Measurements from ENCODE around the gene FUT6. TPM values are rescaled to one million over a fixed set of nuclear protein-coding genes. Genes with fewer than 3 reads are reported as not detected.
A peak's percentile ranks its signal among the peaks of the same experiment; 100 is the strongest.
"Not testable (repeated sequence)": the region's sequence is repeated elsewhere in the genome, so short reads cannot be mapped to it uniquely, and the experiment has no call there.

Gene FUT6, protein sequence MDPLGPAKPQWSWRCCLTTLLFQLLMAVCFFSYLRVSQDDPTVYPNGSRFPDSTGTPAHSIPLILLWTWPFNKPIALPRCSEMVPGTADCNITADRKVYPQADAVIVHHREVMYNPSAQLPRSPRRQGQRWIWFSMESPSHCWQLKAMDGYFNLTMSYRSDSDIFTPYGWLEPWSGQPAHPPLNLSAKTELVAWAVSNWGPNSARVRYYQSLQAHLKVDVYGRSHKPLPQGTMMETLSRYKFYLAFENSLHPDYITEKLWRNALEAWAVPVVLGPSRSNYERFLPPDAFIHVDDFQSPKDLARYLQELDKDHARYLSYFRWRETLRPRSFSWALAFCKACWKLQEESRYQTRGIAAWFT
- total RNA-seq: 1 to 10 TPM in 1 of 3 donors, under 1 TPM in 1, not detected in 1; 0.73 to 4.3 TPM

DNA sequence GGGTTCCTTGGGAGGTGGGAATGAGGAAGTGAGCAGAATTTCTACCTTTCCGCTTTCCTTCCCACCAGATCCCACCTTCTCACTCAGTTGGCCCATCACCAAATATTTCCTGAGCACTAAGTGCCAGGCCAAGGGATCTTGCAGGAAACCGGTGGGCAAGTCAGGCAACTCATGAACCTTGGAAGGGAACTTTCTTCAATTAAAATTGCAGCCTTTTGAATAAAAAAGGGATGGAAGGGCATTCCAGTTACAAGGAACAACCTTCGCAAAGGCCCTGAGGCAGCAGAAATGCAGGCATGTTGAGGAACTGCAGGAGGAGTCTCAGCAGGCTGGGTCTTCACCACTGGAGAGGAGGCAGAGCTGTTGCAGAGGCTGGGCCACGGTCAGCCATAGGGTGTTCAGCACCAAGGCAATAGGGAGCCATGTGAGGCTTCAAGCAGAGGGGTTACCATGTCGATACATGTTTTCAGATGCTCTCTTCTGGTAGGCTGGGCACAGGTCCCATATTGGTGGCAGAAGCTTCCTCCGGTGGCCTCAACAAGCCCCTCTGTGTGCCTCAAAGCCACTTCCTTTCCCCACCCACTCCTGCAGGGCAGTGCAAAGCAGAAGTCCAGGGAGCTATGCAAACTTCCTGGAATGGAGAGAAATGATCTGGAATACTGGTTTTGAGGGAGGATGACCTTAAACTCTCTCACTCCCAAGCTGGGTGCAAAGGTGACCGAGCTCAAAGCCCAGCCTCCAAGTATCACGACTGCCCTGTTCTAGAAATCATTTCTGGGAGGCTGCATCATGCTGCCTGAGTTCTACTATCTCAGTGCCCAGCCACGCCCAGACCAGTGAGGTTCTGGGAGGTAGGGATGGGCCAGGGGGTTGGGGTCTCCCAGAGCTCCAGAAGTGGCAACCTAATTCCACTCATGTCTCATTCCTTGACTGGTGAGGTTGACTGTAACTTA is at the start of gene FUT6:
TSS of gene FUT6 (minus strand) at position 638 of the 953 bp plus-strand sequence. CDS start 7,135 bp downstream, outside the sequence.
- no peaks in the 10 kb centered on the region for H3K4me1 ChIP-seq
- H3K36me3 ChIP-seq: no peaks in the 10 kb centered on the region
- TF ChIP-seq POLR2A (IDR thresholded peaks at IDR 0.05): no peak
- TF ChIP-seq, protein P1, sequence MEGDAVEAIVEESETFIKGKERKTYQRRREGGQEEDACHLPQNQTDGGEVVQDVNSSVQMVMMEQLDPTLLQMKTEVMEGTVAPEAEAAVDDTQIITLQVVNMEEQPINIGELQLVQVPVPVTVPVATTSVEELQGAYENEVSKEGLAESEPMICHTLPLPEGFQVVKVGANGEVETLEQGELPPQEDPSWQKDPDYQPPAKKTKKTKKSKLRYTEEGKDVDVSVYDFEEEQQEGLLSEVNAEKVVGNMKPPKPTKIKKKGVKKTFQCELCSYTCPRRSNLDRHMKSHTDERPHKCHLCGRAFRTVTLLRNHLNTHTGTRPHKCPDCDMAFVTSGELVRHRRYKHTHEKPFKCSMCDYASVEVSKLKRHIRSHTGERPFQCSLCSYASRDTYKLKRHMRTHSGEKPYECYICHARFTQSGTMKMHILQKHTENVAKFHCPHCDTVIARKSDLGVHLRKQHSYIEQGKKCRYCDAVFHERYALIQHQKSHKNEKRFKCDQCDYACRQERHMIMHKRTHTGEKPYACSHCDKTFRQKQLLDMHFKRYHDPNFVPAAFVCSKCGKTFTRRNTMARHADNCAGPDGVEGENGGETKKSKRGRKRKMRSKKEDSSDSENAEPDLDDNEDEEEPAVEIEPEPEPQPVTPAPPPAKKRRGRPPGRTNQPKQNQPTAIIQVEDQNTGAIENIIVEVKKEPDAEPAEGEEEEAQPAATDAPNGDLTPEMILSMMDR (IDR thresholded peaks at IDR 0.05): no peak
- no peak for TF ChIP-seq POLR2AphosphoS5 (IDR thresholded peaks at IDR 0.05)
- intact Hi-C loops (cut with DNase I; ENCODE audit: low total_unique reads): loop anchor here (5.0 kb wide), 1 partner anchor 993 kb away; no protein-coding TSS in a partner anchor
- H3K27me3 ChIP-seq: no peaks in the 10 kb centered on the region
- H3K27ac ChIP-seq: no peak within 1 kb of the TSS
- H3K9me3 ChIP-seq: no peaks in the 10 kb centered on the region
- no peak within 1 kb of the TSS for H3K4me3 ChIP-seq
- no peak for DNase-seq (ENCODE audit: low spot score in 2 of 2)

DNA sequence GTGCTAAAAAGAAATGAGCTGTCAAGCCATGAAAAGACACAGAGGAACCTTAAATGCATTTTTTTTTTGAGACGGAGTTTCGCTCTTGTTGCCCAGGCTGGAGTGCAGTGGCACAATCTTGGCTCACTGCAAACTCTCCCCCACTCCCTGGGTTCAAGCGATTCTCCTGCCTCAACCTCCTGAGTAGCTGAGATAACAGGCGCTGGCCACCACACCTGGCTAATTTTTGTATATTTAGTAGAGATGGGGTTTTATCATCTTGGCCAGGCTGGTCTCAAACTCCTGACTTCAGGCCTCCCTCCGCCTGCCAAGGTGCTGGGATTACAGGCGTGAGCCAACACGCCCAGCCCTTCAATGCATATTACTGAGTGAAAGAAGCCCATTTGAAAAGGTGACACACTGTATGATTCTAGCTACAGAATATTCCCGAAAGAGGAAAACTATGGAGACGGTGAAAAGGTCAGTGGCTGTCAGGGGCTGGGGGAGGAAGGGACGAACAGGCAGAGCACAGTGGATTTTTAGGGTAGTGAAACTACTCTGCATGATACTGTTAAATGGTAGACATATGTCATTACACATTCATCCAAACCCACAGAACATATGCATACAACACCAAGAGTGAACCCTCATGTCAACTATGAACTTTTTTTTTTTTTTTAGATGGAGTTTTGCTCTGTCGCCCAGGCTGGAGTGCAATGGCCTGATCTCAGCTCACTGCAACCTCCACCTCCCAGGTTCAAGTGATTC is 44.7 kb upstream of the FUT6 start:
- DNase-seq (ENCODE audit: low spot score in 2 of 2); H3K36me3 ChIP-seq; H3K27ac ChIP-seq; H3K4me3 ChIP-seq; H3K27me3 ChIP-seq; H3K9me3 ChIP-seq; H3K4me1 ChIP-seq; intact Hi-C loops (cut with DNase I; ENCODE audit: low total_unique reads): not testable (repeated sequence)

DNA sequence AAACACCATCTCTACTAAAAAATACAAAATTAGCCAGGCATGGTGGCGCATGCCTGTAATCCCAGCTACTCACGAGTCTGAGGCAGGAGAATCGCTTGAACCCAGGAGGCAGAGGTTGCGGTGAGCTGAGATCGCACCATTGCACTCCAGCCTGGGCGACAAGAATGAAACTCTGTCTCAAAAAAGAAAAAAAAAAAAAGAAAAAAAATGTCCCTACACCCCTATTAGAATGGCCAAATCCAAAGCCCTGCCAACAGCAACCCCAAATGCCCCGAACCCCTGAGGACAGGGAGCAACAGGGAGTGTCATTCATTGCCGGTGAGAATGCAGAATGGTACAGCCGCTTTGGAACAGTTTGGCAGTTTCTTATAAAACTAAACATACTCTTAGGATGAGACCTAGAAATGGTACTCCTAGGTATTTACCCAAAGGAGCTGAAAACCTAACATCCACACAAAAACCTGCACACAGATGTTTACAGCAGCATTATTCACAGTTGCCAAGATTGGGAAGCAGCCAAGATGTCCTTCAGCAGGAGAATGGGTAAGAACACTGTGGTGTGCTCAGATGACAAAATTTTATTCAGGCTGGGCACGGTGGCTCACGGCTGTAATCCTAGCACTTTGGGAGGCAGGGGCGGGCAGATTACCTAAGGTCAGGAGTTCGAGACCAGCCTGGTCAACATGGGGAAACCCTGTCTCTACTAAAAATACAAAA is 43.8 kb upstream of the FUT6 start:
- H3K4me3 ChIP-seq; H3K27ac ChIP-seq; DNase-seq (ENCODE audit: low spot score in 2 of 2); H3K27me3 ChIP-seq; H3K4me1 ChIP-seq; intact Hi-C loops (cut with DNase I; ENCODE audit: low total_unique reads); H3K9me3 ChIP-seq; H3K36me3 ChIP-seq: not testable (repeated sequence)

DNA sequence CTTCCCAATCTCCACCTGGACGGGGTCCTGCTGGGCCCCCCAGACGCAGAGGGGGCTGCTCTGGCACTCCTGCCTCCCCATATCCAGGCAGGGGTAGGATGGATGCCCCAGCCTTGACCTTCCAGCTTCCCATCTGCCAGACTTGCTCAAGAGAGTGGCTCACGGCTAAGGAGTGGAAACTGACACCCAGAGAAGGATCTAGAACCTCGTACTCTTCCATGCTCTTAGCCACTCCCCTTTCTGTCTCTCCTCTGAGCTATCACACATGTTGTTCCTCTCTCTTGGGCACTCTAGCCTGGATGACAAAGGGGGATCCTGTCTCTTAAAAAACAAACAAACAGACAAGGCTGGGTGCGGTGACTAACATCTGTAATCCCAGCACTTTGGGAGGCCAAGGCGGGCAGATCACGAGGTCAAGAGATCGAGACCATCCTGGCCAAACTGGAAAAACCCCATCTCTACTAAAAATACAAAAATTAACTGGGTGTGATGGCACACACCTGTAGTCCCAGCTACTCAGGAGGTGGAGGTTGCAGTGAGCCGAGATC is 43.0 kb upstream of the FUT6 start:
- H3K27ac ChIP-seq: peak overlapping the region in 1 of 2 donors; percentile 57
- H3K9me3 ChIP-seq: no peaks in the 10 kb centered on the region
- TF ChIP-seq POLR2A (IDR thresholded peaks at IDR 0.05): no peak
- TF ChIP-seq POLR2AphosphoS5 (IDR thresholded peaks at IDR 0.05): no peak
- TF ChIP-seq, protein P1 (IDR thresholded peaks at IDR 0.05): no peak
- DNase-seq (ENCODE audit: low spot score in 2 of 2): no peak
- no peak overlapping the region for H3K4me3 ChIP-seq
- no peaks in the 10 kb centered on the region for H3K36me3 ChIP-seq
- H3K4me1 ChIP-seq: peaks cover 7 to 9% of the 10 kb centered on the region in 2 donors
- peaks cover 0 to 4% of the 10 kb centered on the region in 2 donors for H3K27me3 ChIP-seq
- intact Hi-C loops (cut with DNase I; ENCODE audit: low total_unique reads): no loop called here

DNA sequence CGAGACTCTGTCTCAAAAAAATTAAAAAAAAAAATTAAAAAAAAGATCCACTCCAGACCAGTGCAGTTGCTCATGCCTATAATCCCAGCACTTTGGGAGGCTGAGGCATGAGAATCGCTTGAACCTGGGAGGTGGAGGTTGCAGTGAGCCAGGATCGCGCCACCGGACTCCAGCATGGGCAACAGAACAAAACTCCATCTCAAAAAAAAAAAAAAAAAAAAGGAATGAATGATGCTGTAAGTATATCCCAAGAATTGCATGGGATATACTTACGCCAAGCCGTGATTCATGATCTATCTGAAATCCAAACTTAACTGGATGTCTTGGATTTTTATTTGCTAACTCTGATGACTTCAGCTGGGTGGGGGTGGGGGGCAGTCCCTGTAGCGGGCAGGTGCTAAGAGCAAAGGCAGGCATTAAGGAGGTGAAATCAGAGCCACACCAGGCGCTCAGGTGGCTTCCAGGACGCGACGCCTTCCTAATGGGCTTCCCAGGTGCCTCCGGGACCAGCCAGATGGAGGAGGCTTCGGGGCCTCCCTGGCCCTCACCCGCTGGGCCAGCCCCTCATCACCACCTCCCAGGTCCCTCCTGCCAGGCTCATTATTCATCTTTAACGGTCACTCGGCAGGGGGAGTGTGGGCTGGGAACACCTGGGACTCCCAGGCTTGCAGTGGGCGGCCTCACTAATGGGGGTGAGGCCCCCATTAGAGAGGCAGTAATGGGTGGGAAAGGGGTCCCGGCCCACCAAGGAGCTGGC is 42.2 kb upstream of the FUT6 start:
- peaks cover 0 to 4% of the 10 kb centered on the region in 2 donors for H3K27me3 ChIP-seq
- H3K9me3 ChIP-seq: no peaks in the 10 kb centered on the region
- no peak overlapping the region for H3K4me3 ChIP-seq
- H3K27ac ChIP-seq: peak overlapping the region in 1 of 2 donors; percentile 57
- no peak for DNase-seq (ENCODE audit: low spot score in 2 of 2)
- intact Hi-C loops (cut with DNase I; ENCODE audit: low total_unique reads): no loop called here
- peaks cover 7 to 9% of the 10 kb centered on the region in 2 donors for H3K4me1 ChIP-seq
- H3K36me3 ChIP-seq: no peaks in the 10 kb centered on the region
- TF ChIP-seq POLR2A (IDR thresholded peaks at IDR 0.05) (no peak), POLR2AphosphoS5 (IDR thresholded peaks at IDR 0.05) (no peak)
- TF ChIP-seq, protein P1 (IDR thresholded peaks at IDR 0.05): no peak
